Stimulated activated CD4-positive, alpha-beta T cell treated with anti-CD3 and anti-CD28 coated beads, TNF-alpha, amount 100 ng/mL, for 24 hours (primary cell): ENCODE data around the gene SPATA6L.
"Not testable (repeated sequence)": the region's sequence is repeated elsewhere in the genome, so short reads cannot be mapped to it uniquely, and the experiment has no call there.

Source experiments
- DNase-seq, 3 experiments: peaks; one replicate each; pipeline ENCODE4 v3.0.0-alpha.2; 2020; ENCODE audit warnings: low read depth in 3 of 3

SPATA6L gene

DNA sequence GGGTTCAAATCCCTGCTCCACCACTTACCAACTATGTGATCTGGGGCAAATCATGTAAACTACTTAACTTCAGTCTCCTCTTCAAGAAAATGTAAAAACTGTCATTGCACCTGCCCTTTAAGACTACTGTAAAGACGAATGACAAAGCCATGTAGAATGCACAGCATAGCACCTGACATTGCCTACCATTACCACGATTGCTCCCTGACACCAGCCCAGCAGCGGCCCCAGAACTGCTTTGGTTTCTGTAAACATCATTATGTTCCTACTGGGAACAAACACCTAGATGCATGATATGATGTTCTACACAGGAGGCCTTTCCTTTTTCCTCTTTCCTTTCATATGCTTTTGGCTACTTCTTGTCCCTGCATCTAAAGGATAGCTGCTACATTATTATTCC is 27.3 kb downstream of the SPATA6L start:
- no peak for DNase-seq

DNA sequence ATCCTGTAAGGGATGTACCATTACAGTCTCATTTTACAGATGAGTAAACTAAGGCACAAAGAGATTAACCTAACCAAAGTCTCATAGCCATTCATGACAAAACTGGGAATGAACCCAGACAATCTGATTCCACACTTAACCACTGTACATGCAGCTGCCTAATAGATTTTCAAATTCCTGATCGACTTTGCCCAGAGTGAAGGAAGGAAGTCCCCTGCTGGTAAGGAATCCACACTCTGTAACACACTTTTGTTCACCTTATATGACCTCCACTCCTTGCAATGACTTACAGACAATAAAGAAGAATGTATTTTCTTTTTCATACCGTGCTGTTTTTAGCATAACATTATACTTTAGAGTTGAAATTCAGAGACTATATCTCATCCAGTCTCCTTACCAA is 35.4 kb downstream of the SPATA6L start:
- no peak for DNase-seq

DNA sequence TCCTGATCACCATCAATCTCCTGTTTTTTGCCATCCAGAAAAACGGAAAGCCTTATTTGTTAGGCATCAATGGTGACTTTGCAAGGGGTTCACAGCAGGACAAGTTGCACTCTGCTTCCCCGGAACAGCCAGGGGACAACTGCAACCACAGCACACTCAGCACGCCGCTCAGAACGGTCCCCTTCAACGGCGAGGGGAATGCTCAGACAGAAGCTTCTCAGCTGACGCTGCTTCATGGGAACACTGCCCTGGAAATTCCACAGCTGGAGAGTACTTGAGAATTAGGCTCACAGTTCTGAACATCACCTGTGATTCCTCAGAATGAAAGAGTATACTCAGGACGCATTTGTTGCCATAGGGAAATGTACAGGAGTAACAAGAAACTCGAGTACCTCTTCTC is 44.3 kb downstream of the SPATA6L start:
- DNase-seq: no peak

DNA sequence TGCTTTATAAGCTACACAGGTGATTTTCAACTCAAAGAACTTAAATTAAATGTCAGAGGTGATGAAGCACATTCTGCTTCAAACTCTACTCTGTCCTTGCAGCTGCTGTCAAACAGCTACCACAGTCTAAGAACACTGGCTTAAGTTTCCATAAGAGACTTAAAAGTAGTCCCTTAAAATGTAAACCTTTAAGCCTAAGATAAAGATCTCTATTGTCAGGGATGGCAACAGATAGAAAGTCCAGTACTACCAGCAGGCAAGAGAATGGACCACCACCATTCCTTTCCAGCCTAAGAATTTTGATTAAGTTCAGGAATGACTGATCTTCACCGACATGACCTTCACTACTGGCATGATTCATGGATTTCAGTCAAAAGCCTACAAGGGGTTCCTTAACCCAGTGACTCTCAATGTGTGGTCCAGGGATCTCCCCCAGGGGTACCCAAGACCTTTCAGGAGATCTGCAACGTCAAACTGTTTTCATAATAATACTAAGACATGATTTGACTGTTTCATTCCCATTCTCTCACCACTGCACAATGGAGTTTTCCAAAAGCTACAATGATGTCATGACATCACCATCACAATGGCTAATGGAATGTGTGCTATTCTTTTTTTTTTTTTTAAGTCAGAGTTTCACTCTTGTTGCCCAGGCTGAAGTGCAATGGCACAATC is 45.3 kb downstream of the SPATA6L start:
- no peak for DNase-seq

DNA sequence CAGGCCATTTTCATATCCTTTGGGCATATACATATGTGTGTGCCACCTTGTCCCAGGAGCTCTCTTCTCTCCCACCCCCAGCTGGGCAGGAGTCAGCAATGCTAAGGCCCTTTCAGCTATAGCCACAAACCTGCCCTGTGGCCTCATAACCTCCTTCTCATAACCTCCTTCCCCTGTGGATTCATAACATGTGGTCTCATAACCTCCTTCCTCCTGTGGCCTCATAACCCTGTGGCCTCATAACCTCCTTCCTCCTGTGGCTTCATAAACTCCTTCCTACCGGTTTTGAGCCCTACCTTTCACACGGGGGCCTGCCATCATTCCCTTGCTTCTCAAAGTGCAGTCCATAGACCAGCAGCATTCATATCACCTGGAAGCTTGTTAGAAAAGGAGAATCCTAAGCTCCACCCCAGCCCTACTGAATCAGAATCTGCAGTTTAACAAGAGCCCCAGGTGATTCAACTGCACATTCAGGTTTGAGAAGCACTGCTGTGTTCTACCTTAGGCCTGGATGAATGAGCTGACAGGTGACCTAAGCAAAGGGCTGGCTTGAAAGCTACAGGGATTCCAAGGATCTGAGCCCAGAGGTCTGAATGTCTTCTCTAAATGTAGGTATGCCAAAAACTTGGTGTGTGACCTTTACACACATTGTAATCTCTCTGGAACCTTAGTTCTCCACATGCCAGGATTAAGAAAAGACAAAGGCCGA is 46.1 kb downstream of the SPATA6L start:
- DNase-seq: no peak

DNA sequence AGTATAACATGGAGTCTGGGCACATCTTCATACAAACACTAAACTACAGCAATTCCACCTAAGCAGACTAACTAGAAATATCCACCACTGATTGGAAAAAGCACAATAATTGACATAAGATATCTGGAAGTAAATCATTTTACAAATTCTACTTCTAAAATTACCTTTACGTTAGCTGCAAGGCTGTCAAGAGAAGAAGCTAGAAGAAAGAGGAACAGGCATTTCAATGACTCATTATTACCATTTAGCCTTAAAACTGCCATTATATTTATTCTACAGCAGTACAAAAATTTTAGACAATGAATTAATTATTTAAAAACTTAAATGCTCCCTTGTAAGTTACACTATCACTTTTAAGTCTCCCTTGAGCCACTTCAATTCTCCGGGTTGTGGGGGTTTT is 47.6 kb downstream of the SPATA6L start:
- no peak for DNase-seq

DNA sequence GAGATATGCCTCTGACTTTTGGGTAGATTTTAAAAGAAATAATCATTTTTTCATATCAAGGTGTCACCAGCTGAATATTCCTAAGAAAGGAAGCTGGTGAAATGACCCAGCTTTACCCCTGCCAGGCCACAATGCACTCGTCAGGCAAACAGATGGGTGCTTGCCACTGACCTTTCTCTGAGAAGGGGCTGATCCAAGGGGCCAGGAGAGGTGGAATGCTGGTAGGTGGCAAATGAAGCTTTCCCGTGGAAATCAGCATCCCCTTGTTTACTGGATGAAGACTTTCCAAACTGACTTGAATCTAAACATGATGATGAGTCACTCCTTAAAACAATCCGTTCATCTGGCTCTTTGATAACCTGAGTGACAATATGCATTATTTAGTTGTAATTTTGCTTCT is 48.5 kb downstream of the SPATA6L start:
- no peak for DNase-seq

DNA sequence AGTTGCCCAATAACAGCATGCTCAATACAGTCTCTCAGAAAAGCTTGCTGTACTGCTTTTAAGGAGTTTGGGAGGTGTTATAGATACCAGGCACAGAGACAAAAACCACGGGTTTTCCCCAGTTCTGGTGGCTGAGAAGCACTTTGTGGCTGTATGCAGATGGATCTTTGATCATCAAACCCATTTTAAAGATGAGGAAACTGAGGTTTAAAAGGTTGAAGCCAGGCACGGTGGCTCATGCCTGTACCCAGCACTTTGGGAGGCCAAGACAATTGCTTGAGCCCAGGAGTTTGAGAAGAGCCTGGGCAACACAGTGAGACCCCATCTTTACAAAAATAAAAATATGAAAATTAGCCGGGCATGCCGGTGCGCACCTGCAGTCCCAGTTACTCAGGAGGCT is 50.5 kb downstream of the SPATA6L start:
- no peak for DNase-seq

DNA sequence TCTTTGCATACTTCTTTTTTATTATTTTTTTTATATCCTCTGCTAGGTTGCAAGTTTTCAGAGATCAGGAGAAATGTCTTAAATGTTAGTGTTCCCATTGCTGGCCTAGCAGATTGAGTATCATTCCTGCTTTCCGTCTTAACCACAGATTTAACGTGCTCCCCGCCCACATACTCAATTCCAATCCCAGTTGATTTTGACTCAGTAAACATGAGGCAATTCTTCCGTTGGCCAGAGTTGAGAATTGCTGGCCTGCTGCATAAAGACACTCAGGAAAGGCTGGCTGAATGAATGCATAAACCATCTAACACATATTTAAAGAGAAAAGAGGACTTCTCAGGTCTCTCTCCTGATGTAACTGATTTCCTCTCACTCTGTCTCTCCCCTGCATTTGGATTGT is 51.0 kb downstream of the SPATA6L start:
- no peak for DNase-seq

DNA sequence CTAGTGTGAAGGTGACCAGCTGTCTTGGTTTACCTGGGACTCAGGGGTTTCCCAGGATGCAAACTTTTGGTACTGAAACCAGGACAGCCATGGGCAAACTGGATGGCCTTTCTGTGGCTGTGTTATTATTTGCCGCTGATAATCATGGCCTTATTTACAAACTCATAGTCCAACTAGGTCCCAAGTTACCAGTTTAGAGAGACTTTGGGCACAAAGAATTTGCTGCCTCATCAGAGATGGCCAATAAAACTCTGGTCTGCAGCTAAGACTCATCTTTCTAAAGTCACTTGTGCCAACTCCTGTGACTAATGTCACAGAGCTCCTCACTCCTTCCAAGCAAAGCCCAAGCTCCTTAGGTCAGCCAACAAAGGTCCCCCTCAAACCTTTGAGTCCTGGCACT is 51.7 kb downstream of the SPATA6L start:
- DNase-seq: no peak

DNA sequence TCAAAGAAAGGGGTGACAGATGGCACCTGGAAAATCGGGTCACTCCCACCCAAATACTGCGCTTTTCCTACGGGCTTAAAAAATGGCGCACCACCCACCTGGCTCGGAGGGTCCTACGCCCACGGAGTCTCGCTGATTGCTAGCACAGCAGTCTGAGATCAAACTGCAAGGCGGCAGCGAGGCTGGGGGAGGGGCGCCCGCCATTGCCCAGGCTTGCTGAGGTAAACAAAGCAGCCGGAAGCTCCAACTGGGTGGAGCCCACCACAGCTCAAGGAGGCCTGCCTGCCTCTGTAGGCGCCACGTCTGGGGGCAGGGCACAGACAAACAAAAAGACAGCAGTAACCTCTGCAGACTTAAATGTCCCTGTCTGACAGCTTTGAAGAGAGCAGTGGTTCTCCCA is 60.2 kb downstream of the SPATA6L start:
- DNase-seq: not testable (repeated sequence)

DNA sequence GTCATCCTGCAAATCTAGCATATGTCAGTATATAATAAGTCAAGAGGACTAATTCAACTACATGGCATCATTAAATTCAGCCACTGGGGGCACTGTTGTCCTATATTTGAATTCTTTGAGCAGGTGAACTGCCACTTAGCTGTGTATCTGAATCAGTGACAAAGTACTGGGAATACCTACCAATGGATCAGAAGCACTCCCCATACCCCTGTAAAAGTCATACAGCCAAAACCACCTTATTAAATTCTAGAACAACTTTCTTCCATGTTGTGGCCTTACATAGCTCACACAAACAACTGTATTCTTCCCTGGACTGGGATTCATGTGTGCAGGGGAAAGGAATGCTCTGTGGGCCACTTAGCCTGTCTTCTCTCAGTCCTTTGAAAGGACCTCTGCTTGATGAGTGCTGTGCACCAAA is 61.6 kb downstream of the SPATA6L start:
- peak; percentile 35 to 56 (median 46) for DNase-seq

DNA sequence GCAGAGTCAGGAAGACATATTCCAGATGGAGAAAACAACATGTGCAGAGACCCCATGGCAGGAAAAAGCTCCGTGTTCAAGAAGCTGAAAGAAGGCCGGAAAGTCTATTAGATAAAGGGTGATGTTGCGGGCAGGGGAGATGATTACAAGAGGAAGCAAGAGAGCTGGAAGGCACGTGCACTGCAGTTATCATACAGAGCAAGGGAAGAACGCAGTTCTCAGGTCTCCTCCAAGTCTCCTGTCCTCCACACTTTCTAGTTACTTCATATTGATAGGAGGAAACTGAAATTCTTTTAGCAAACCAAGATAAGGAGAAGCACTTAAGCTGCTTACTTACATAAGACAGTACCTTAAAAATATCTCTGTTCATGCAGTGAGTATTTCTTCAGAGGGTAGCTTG is 62.5 kb downstream of the SPATA6L start:
- no peak for DNase-seq

DNA sequence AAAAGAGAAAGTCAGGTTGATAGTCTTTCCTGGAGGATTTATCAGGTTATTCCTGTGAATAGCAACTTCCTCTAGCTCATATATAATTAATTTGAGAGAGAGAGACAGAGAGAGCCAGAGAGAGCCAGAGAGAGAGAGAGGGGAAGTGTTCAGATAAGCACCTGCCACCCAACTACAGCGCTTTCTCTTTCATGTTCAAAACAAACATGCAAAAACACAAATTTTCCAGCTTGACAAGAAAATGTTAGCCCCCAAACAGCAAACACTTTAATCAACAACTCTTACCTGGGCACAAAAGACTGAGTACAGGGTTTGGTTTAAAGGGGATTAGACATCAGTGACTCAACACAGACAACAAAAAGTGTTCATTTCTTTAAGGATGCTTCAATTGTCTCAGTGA is 65.9 kb downstream of the SPATA6L start:
- DNase-seq: no peak

DNA sequence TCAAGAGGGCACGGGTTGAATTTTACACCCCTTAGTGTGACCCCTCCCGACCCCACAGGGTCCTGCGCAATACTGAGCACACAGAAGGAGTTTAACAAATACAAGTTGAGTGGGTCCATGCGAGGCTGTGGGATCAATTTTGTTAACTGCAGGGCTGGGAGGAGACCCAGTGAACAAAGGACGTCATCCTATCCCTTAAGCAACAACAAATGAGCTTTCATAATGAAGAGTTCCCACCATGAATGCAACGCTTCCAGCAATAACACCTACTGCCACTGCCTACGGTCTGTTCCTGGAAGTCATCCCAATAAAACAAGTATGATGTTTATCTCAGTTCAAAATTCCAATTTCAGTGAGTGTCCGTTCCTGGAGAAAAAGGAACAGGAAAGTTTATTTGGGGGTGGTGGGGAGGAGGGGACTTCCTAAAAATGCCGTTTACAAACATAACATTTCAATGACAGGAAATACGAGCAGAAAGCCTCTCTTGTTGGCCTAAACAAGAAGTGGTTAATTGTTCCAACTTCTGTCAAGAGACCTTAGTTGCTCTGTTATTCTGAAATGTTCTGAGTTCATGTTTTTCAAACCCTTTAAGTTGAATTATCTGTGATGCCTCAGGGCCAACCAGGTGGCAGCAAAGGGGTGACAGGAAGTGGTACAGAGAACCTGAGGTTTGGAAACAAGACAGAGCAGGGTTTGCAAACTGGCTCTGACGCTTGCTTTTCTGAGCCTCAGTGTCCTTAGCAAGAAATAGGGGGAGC is 69.9 kb downstream of the SPATA6L start:
- DNase-seq: peak in 1 of 3 experiments; percentile 32

DNA sequence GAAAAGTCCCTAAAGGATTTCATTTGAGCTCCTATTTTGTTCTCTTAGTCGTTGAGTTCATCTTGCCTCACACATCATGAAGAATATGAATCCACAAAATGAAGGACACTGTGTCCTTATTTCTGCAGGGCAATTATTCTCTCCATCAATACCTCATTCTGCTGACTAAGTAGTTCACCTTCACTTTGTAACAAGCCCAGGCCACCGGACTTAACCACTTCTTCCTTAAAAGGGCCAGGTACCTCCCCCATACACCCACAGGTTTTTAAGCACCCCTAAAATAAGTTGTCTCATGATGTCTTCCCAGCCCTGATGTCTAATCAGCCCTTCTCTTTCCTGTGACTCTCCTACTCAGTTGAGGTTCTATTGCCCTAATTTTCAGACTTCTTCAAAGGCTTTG is 71.3 kb downstream of the SPATA6L start:
- no peak for DNase-seq

DNA sequence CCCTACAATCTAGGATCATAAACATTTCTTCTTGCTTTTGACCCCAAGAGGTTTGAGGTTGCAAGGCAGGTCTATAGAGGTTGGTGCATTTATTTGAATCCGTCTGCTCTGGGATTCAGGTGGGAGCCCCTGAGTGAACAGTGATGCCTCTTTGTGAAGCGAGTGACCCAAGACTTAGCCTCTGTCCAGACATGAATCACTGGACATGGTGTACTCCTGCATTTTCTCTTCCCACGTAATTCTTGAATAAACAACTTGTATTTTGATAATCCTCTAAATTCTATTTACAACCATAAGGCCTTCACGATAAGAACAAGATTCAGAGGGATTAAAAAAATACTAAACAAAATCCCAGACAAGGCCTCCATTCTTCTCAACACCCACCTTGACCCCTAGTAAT is 71.7 kb downstream of the SPATA6L start:
- DNase-seq: no peak

DNA sequence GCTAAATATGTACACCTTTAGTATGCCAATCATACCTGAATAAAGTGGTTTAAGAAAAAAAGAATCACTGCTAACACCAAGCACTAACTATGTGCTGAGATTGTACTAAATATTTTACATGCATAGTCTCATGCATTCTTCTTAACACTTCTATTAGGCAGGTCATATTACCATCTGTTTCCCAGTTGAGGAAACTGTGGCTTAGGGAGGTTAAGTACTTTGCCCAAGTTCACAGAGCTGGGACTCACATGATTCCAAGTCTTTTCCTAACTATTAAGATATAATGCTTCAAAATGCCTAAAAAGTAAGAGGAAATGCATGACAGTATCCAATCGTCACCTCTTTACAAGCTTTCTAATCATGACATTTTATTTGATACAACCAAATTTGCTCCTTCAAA is 73.4 kb downstream of the SPATA6L start:
- DNase-seq: no peak

DNA sequence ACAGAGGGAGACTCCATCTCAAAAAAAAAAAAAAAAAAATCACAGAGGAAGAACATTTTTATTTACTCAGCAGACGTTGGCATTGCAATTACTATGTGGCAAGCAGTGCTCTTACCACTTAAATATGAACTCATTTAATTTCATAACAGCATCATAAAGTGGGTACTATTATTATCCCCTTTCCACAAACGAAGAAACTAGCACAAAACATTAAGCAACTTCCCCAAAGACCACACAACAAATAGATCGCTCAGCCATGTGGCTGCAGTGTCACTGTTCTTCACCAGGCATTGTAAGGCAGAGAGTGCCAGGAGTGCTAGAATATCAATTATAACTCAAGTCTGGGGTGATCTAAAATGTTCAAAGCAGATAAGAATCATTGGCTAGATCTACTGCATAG is 74.0 kb downstream of the SPATA6L start:
- DNase-seq: no peak

DNA sequence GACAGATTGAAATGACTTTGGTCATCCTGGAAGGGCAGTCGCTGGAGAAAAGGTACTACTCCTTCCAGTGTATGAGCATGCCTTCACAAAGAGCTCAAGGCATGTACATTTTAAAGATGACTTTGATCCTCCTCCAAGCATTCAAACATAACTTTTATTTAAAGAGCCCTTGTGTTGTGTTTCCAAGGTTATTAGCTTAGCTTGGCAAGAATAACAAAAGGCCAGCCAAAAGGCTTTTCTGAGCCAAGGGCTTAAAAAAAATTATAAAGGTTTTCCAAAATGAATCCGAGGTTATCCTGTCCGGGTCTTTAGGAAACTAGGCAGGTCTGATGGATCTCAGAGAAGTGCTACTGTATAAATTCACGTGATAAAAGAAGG is 75.2 kb downstream of the SPATA6L start:
- no peak for DNase-seq

DNA sequence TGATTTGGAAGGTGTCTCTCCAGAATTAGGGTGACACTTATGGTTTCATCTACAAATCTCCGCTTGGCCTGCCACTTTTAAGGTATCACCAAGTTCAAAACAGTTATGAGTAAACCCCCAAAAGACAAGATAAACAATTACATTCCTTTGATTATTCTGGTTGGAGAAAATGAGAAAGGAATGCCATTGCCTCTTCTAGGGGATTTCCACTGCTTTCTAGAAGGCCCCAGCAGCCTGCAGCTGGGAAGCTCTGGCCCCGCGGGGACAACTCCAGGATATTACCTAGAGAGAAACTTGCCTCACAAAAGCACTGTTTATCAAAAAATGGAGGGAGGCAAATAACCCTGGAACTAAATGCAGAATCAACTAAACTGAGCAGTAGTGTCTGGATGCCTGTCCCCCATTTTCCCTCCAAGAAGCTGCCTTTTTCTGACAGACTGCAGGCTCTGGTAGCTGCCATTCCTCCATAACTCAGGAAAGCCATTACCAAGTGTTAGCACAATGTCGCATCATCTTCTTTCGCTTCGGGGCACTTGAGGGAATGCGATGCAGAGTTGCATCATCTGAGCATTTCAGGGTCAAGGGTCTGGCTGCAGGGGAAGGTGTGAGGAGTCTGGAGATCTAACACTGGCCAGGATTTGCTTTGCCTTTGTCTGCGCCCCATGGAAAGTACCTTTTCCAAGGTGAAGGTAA is 75.7 kb downstream of the SPATA6L start:
- no peak for DNase-seq

DNA sequence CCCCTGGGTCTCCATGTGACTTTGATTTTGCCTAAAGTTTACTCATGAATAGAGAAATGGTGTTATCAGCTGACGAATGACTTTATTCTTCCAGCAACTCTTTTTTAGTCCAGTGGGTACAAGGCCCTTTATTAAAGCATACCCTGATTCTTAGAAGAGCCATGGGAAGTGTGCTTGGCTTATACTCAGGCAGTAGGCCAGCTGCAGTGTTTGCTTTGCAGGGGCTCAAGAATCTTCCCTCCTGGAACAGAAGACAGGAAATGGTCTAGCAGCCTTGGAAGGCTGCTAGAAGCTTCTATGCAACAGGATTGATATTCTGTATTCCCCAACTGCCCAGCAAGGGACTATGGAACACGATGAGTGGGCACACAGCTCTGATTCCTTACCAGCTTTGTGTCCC is 77.6 kb downstream of the SPATA6L start:
- DNase-seq: no peak
